ENCODE data around the gene ARMC9.

ARMC9 gene

DNA sequence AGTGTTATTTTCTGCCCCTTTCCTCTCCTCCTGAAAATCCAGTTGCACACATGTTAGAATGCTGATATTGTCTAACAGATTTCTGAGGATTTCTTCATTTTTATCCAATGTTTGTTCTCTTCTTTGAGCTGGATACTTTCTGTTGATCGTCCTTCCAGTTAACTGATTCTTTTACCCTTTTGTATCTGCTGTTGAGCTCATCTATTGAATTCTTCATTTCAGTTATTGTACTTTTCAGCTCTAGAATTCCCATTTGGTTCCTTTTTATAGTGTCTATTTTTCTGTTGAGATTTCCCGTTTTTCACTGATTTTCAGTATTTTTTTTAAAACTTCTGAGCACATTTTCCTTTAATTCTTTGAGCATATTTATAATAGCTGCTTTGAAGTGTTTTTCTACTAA, 119.1 kb downstream of the ARMC9 start:
- TF ChIP-seq, protein P1, sequence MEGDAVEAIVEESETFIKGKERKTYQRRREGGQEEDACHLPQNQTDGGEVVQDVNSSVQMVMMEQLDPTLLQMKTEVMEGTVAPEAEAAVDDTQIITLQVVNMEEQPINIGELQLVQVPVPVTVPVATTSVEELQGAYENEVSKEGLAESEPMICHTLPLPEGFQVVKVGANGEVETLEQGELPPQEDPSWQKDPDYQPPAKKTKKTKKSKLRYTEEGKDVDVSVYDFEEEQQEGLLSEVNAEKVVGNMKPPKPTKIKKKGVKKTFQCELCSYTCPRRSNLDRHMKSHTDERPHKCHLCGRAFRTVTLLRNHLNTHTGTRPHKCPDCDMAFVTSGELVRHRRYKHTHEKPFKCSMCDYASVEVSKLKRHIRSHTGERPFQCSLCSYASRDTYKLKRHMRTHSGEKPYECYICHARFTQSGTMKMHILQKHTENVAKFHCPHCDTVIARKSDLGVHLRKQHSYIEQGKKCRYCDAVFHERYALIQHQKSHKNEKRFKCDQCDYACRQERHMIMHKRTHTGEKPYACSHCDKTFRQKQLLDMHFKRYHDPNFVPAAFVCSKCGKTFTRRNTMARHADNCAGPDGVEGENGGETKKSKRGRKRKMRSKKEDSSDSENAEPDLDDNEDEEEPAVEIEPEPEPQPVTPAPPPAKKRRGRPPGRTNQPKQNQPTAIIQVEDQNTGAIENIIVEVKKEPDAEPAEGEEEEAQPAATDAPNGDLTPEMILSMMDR (conservative IDR thresholded peaks at IDR 0.05; ENCODE audit: low read depth, low read length) = no peak
- H3K27me3 ChIP-seq (ENCODE audit: insufficient read depth, low read depth) = no peaks in the 10 kb centered on the region
- H3K36me3 ChIP-seq (ENCODE audit: insufficient read depth) = no peaks in the 10 kb centered on the region
- H3K4me2 ChIP-seq = no peak overlapping the region
- H3K4me3 ChIP-seq (IDR thresholded peaks at IDR 0.05; ENCODE audit: insufficient read depth, low read depth, low read length) = no peak overlapping the region
- no peak overlapping the region for H3K27ac ChIP-seq
- H4K20me1 ChIP-seq (ENCODE audit: insufficient read depth) = no peaks in the 10 kb centered on the region
- no peaks in the 10 kb centered on the region for H3K79me2 ChIP-seq (ENCODE audit: insufficient read depth, low read depth)
- no peaks in the 10 kb centered on the region for H3K4me1 ChIP-seq (ENCODE audit: low read depth, poor library complexity, severe bottlenecking)
- no peak overlapping the region for H3K9ac ChIP-seq
- no peak overlapping the region for H2AFZ ChIP-seq (ENCODE audit: low read depth)

DNA sequence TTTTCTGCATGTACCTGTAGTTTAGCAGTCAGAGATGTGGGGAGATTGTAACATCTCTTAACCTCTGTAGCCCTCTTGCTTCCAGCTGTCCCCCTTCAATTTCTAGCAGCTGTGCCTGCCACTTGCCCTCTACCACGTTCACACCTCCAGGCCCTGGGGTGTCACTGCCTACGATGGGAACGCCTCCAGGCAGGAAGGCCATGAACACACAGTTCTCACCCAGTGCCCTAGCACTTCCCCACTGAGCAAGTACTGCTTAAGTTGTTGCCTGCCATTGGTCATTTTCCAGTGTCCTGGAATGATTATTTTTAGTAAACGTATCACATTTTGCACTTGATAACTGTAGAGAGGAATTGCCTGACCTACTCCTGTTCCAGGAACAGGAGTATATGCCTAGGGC, 120.0 kb downstream of the ARMC9 start:
- no peaks in the 10 kb centered on the region for H3K27me3 ChIP-seq (ENCODE audit: insufficient read depth, low read depth)
- H2AFZ ChIP-seq (ENCODE audit: low read depth) = no peak overlapping the region
- H3K27ac ChIP-seq = no peak overlapping the region
- H4K20me1 ChIP-seq (ENCODE audit: insufficient read depth) = no peaks in the 10 kb centered on the region
- no peaks in the 10 kb centered on the region for H3K36me3 ChIP-seq (ENCODE audit: insufficient read depth)
- H3K4me1 ChIP-seq (ENCODE audit: low read depth, poor library complexity, severe bottlenecking) = no peaks in the 10 kb centered on the region
- H3K4me3 ChIP-seq (IDR thresholded peaks at IDR 0.05; ENCODE audit: insufficient read depth, low read depth, low read length) = no peak overlapping the region
- H3K9ac ChIP-seq = no peak overlapping the region
- H3K79me2 ChIP-seq (ENCODE audit: insufficient read depth, low read depth) = no peaks in the 10 kb centered on the region
- TF ChIP-seq, protein P1 (conservative IDR thresholded peaks at IDR 0.05; ENCODE audit: low read depth, low read length) = no peak
- no peak overlapping the region for H3K4me2 ChIP-seq

DNA sequence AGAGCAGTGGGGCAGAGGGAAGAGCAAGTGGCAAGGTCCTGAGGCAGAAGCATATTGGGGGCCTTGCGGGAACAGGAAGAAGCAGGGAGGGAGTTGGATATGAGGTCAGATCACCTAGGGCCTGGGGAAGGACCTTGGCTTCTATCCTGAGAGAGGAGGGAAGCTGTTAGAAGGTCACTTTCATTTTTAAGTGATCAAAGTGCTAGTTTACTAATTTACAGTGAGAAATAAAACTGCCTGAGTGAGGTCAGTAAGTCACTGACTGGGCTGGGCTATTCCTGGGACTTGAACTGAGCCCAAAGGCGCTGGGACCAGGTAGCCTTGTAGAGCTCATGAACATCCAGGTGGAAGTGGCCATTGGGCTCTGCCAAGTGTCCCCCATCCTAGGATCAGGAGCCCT, 120.5 kb downstream of the ARMC9 start:
- H3K36me3 ChIP-seq (ENCODE audit: insufficient read depth) = no peaks in the 10 kb centered on the region
- H3K27me3 ChIP-seq (ENCODE audit: insufficient read depth, low read depth) = no peaks in the 10 kb centered on the region
- no peak overlapping the region for H3K4me3 ChIP-seq (IDR thresholded peaks at IDR 0.05; ENCODE audit: insufficient read depth, low read depth, low read length)
- TF ChIP-seq, protein P1 (conservative IDR thresholded peaks at IDR 0.05; ENCODE audit: low read depth, low read length) = no peak
- no peaks in the 10 kb centered on the region for H4K20me1 ChIP-seq (ENCODE audit: insufficient read depth)
- H3K9ac ChIP-seq = no peak overlapping the region
- no peak overlapping the region for H2AFZ ChIP-seq (ENCODE audit: low read depth)
- no peak overlapping the region for H3K4me2 ChIP-seq
- no peaks in the 10 kb centered on the region for H3K4me1 ChIP-seq (ENCODE audit: low read depth, poor library complexity, severe bottlenecking)
- no peaks in the 10 kb centered on the region for H3K79me2 ChIP-seq (ENCODE audit: insufficient read depth, low read depth)
- H3K27ac ChIP-seq = no peak overlapping the region

DNA sequence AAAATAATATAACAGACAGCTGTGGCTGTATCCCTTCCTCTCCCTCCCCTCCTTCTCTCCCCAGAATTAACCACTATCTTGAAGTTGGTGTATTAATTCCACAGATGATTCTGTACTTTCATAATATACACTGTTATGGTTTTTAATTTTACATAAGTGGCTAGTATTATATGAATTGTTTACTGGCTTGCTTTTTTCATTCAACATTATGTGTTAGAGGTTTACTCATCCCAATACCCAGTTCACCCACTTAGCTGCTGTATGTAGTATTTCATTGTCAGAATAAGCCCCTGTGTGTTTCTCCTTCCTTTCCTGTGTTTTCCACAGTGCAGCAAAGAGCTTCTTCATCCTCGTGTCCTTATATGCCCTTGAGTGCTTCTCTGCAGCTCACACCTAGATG, 121.4 kb downstream of the ARMC9 start:
- Histone ChIP-seq H4K20me1 (ENCODE audit: insufficient read depth) (no peaks in the 10 kb centered on the region), H3K9ac (no peak overlapping the region), H3K27ac (no peak overlapping the region), H3K4me3 (IDR thresholded peaks at IDR 0.05; ENCODE audit: insufficient read depth, low read depth, low read length) (no peak overlapping the region), H3K36me3 (ENCODE audit: insufficient read depth) (no peaks in the 10 kb centered on the region), H3K4me1 (ENCODE audit: low read depth, poor library complexity, severe bottlenecking) (no peaks in the 10 kb centered on the region), H3K4me2 (no peak overlapping the region), H3K79me2 (ENCODE audit: insufficient read depth, low read depth) (no peaks in the 10 kb centered on the region), H2AFZ (ENCODE audit: low read depth) (no peak overlapping the region), H3K27me3 (ENCODE audit: insufficient read depth, low read depth) (no peaks in the 10 kb centered on the region)
- TF ChIP-seq, protein P1 (conservative IDR thresholded peaks at IDR 0.05; ENCODE audit: low read depth, low read length) = no peak

DNA sequence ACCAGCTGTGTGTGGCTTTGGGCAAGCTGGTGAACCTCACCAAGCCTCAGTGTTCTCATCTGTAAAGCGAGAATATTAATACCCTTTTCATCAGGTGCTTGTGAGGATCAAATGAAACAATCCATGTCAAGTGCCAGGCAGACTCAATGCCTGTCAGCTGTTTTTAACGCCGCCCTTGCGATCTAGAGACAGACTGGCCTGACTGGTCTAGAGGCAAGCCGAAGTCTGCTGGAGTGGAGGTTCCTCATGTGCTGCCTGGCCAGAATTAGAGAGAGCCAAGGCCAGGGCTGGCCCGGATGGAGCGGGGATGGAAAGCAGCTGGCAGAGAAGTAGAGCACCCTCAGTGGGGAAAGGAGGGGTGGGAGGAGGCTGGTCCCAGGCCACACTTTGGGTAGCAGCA, 122.6 kb downstream of the ARMC9 start:
- H3K4me2 ChIP-seq = no peak overlapping the region
- TF ChIP-seq, protein P1 (conservative IDR thresholded peaks at IDR 0.05; ENCODE audit: low read depth, low read length) = no peak
- no peaks in the 10 kb centered on the region for H3K27me3 ChIP-seq (ENCODE audit: insufficient read depth, low read depth)
- H2AFZ ChIP-seq (ENCODE audit: low read depth) = no peak overlapping the region
- no peaks in the 10 kb centered on the region for H3K4me1 ChIP-seq (ENCODE audit: low read depth, poor library complexity, severe bottlenecking)
- H3K4me3 ChIP-seq (IDR thresholded peaks at IDR 0.05; ENCODE audit: insufficient read depth, low read depth, low read length) = no peak overlapping the region
- no peaks in the 10 kb centered on the region for H3K36me3 ChIP-seq (ENCODE audit: insufficient read depth)
- no peak overlapping the region for H3K27ac ChIP-seq
- no peak overlapping the region for H3K9ac ChIP-seq
- H3K79me2 ChIP-seq (ENCODE audit: insufficient read depth, low read depth) = no peaks in the 10 kb centered on the region
- H4K20me1 ChIP-seq (ENCODE audit: insufficient read depth) = no peaks in the 10 kb centered on the region
